ENCODE measurements around the gene UBQLN3. TPM values are rescaled to one million over a fixed set of nuclear protein-coding genes. Genes with fewer than 3 reads are reported as not detected.

The UBQLN3 gene
- total RNA-seq, 2 experiments from 2014 or later: not detected

GRCh38 chr11:5556596-5557188 lies 46.9 kb upstream of the UBQLN3 start:
- ChIA-PET POLR2A (interaction anchor here (0.6 kb wide), 2 partner anchors 24 to 804 kb away, joined by 3 to 4 read pairs; no protein-coding TSS in a partner anchor), CTCF (ENCODE audit: unreplicated experiment) (no interaction called here)
- Histone ChIP-seq H3K4me1 (ENCODE audit: insufficient read depth, low read length, poor library complexity, severe bottlenecking) (no peaks in the 10 kb centered on the region), H3K9me2 (ENCODE audit: insufficient read depth, low read length) (no peaks in the 10 kb centered on the region), H3K4me2 (ENCODE audit: low read length) (no peak overlapping the region), H3K4me3 (ENCODE audit: low read depth, low read length, poor library complexity, severe bottlenecking) (no peak overlapping the region), H4K20me1 (ENCODE audit: insufficient read depth, low read length) (no peaks in the 10 kb centered on the region), H2AFZ (ENCODE audit: low read length) (no peak overlapping the region), H3K27ac (ENCODE audit: low read depth, low read length, poor library complexity, severe bottlenecking) (no peak overlapping the region), H3K79me2 (ENCODE audit: insufficient read depth, low read depth, low read length) (no peaks in the 10 kb centered on the region), H3K36me3 (ENCODE audit: insufficient read depth, low read length) (no peaks in the 10 kb centered on the region), H3K9me3 (ENCODE audit: low read length) (no peaks in the 10 kb centered on the region)
- DNase-seq (ENCODE audit: low spot score): no peak
- TF ChIP-seq CTCF (conservative IDR thresholded peaks at IDR 0.05; ENCODE audit: low read length) (no peak), EZH2phosphoT487 (IDR thresholded peaks at IDR 0.05; ENCODE audit: borderline replicate concordance, low read depth, low read length) (no peak)
- intact Hi-C loops (cut with micrococcal nuclease; ENCODE audit: unreplicated experiment): no loop called here
- BruUV-seq (replicated peaks): no TSS peak

GRCh38 chr11:5553343-5553742 lies 43.6 kb upstream of the UBQLN3 start:
- Histone ChIP-seq H3K79me2 (ENCODE audit: insufficient read depth, low read depth, low read length) (no peaks in the 10 kb centered on the region), H3K9me2 (ENCODE audit: insufficient read depth, low read length) (no peaks in the 10 kb centered on the region), H3K4me2 (ENCODE audit: low read length) (no peak overlapping the region), H3K4me1 (ENCODE audit: insufficient read depth, low read length, poor library complexity, severe bottlenecking) (no peaks in the 10 kb centered on the region), H3K27ac (ENCODE audit: low read depth, low read length, poor library complexity, severe bottlenecking) (no peak overlapping the region), H3K4me3 (ENCODE audit: low read depth, low read length, poor library complexity, severe bottlenecking) (no peak overlapping the region), H4K20me1 (ENCODE audit: insufficient read depth, low read length) (no peaks in the 10 kb centered on the region), H2AFZ (ENCODE audit: low read length) (no peak overlapping the region), H3K36me3 (ENCODE audit: insufficient read depth, low read length) (no peaks in the 10 kb centered on the region), H3K9me3 (ENCODE audit: low read length) (no peaks in the 10 kb centered on the region)
- ChIA-PET CTCF (ENCODE audit: unreplicated experiment) (no interaction called here), POLR2A (no interaction called here)
- TF ChIP-seq CTCF (conservative IDR thresholded peaks at IDR 0.05; ENCODE audit: low read length) (peak; percentile 50), EZH2phosphoT487 (IDR thresholded peaks at IDR 0.05; ENCODE audit: borderline replicate concordance, low read depth, low read length) (no peak)
- no TSS peak for BruUV-seq (replicated peaks)
- intact Hi-C loops (cut with micrococcal nuclease; ENCODE audit: unreplicated experiment): no loop called here
- DNase-seq (ENCODE audit: low spot score): no peak

GRCh38 chr11:5550440-5551095 lies 40.8 kb upstream of the UBQLN3 start:
- intact Hi-C loops (cut with micrococcal nuclease; ENCODE audit: unreplicated experiment): no loop called here
- H3K9me3 ChIP-seq (ENCODE audit: low read length): no peaks in the 10 kb centered on the region
- no peak overlapping the region for H3K4me3 ChIP-seq (ENCODE audit: low read depth, low read length, poor library complexity, severe bottlenecking)
- H3K27ac ChIP-seq (ENCODE audit: low read depth, low read length, poor library complexity, severe bottlenecking): no peak overlapping the region
- H4K20me1 ChIP-seq (ENCODE audit: insufficient read depth, low read length): no peaks in the 10 kb centered on the region
- TF ChIP-seq EZH2phosphoT487 (IDR thresholded peaks at IDR 0.05; ENCODE audit: borderline replicate concordance, low read depth, low read length) (no peak), CTCF (conservative IDR thresholded peaks at IDR 0.05; ENCODE audit: low read length) (no peak)
- H3K79me2 ChIP-seq (ENCODE audit: insufficient read depth, low read depth, low read length): no peaks in the 10 kb centered on the region
- H3K36me3 ChIP-seq (ENCODE audit: insufficient read depth, low read length): no peaks in the 10 kb centered on the region
- H3K9me2 ChIP-seq (ENCODE audit: insufficient read depth, low read length): no peaks in the 10 kb centered on the region
- H3K4me1 ChIP-seq (ENCODE audit: insufficient read depth, low read length, poor library complexity, severe bottlenecking): no peaks in the 10 kb centered on the region
- ChIA-PET CTCF (ENCODE audit: unreplicated experiment) (interaction anchor here (0.6 kb wide), 1 partner anchor 794 kb away, joined by 3 read pairs; no protein-coding TSS in a partner anchor), POLR2A (interaction anchor here (0.6 kb wide), 1 partner anchor 793 kb away, joined by 3 read pairs; no protein-coding TSS in a partner anchor)
- BruUV-seq (replicated peaks): no TSS peak
- DNase-seq (ENCODE audit: low spot score): no peak
- H2AFZ ChIP-seq (ENCODE audit: low read length): no peak overlapping the region
- no peak overlapping the region for H3K4me2 ChIP-seq (ENCODE audit: low read length)
